Left lung (tissue), 10 donors: ENCODE data around the gene STIM1. TPM values are rescaled to one million over a fixed set of nuclear protein-coding genes. Genes with fewer than 3 reads are reported as not detected.

Experiments
- ATAC-seq: fragments of 200-7000 bp; cut with Tn5 transposase; one replicate; pipeline ENCODE4 v1.9.1; 2020; ENCODE audit warnings: moderate library complexity
- DNase-seq, 4 donors: peaks; one replicate each; pipeline ENCODE4 v3.0.0-alpha.2; 2013 to 2020
- H3K27ac ChIP-seq, 2 donors: fragments of 200-600 bp; sonication (generic) in 1 of 2; one replicate each; pipeline versions ENCODE4 v1.5.0 to v1.8.0; 2020 to 2021
- H3K27me3 ChIP-seq, 2 donors: fragments of 200-600 bp; sonication (generic) in 1 of 2; one replicate each; pipeline versions ENCODE4 v1.5.0 to v1.8.0; 2020 to 2021
- H3K36me3 ChIP-seq, 2 donors: fragments of 200-600 bp; sonication (generic) in 1 of 2; one replicate each; pipeline versions ENCODE4 v1.5.0 to v1.8.0; 2020 to 2021
- H3K4me1 ChIP-seq, 2 donors: fragments of 200-600 bp; one replicate each; pipeline ENCODE4 v1.8.0; 2021
- H3K4me3 ChIP-seq, 2 donors: fragments of 200-600 bp; sonication (generic) in 1 of 2; one replicate each; pipeline versions ENCODE4 v1.5.0 to v1.8.0; 2020 to 2021; ENCODE audit warnings: mild to moderate bottlenecking in 1 of 2
- H3K9me3 ChIP-seq, 2 donors: fragments of 200-600 bp; sonication (generic) in 1 of 2; one replicate each; pipeline versions ENCODE4 v1.5.0 to v1.8.0; 2020 to 2021
- intact Hi-C, 2 donors: fragments of 100-400 bp; cut with DNase I; formaldehyde crosslinking; loops; one replicate each; pipeline versions ENCODE4 v1.11.2 to v1.14.2; 2022
- polyA plus RNA-seq, 6 donors: library from polyadenylated mRNA; unstranded; fragments of 120-200 nt; gene quantifications; one replicate each; pipeline ENCODE4 v1.2.1, GENCODE V29; 2013; ENCODE audit not compliant: insufficient read length in 6 of 6
- total RNA-seq, 2 donors: library from RNA; stranded (reverse); fragmentation: NEBNext Ultra II Directional; extraction: Animal tissue kit (Norgen Biotek cat#: 25700); gene quantifications; one replicate each; pipeline ENCODE4 v1.2.1, GENCODE V29; 2021
- TF ChIP-seq, protein P1 (sequence below), 2 donors: fragments of 200-600 bp; sonication (generic) in 1 of 2; IDR thresholded peaks; one replicate each; pipeline versions ENCODE4 v1.5.0 to v1.8.0; 2021; ENCODE audit warnings: antibody characterized with exemption in 2 of 2
- donor health status: DM: no; HTN: yes; CAD: no.
- donor health status: DM: no; HTN: no; CAD: no.

The STIM1 gene
- total and polyA plus RNA-seq, 8 donors: 38.9 to 56.0 (median 49.8) TPM

DNA sequence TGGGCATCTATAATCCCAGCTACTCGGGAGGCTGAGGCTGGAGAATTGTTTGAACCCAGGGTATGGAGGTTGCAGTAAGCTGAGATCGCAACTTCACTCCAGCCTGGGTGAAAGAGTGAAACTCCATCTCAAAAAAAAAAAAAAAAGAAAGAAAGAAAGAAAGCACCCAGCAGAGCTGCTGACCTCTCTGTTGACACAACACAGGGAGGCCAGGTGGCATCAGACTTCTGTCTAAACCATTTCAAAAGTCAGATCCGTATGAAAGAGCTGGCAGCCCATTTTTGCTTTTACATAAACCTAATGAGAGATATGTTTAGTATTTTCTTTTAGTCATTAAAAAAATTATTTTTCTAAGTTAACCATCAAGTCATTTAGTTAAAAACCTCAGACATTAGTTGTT, 174.7 kb downstream of the STIM1 start:
- no peak overlapping the region for H3K27ac ChIP-seq

DNA sequence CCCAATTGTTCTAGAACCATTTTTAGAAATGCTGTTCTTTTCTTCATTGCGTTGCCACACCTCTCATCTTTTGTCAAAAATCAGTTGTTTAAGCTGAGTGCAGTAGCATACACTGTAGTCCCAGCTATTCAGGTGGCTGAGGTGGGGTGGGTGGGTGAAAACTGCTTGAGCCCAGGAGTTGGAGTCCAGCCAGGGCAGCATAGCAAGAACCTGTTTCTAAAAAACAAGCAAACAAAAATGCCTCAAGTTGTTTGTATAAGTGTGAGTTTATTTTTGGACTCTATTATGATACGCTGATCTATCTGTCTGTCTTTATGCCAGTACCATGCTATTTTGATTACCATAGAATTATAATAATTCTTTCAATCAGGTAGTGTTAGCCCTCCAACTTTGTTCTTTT, 176.6 kb downstream of the STIM1 start:
- TF ChIP-seq, protein P1, sequence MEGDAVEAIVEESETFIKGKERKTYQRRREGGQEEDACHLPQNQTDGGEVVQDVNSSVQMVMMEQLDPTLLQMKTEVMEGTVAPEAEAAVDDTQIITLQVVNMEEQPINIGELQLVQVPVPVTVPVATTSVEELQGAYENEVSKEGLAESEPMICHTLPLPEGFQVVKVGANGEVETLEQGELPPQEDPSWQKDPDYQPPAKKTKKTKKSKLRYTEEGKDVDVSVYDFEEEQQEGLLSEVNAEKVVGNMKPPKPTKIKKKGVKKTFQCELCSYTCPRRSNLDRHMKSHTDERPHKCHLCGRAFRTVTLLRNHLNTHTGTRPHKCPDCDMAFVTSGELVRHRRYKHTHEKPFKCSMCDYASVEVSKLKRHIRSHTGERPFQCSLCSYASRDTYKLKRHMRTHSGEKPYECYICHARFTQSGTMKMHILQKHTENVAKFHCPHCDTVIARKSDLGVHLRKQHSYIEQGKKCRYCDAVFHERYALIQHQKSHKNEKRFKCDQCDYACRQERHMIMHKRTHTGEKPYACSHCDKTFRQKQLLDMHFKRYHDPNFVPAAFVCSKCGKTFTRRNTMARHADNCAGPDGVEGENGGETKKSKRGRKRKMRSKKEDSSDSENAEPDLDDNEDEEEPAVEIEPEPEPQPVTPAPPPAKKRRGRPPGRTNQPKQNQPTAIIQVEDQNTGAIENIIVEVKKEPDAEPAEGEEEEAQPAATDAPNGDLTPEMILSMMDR (IDR thresholded peaks at IDR 0.05): no peak
- no peak for ATAC-seq
- intact Hi-C loops: no loop called here
- H3K27me3 ChIP-seq: no peaks in the 10 kb centered on the region
- DNase-seq: peak in 1 of 4 donors; percentile 13
- H3K9me3 ChIP-seq: peaks cover 0 to 6% of the 10 kb centered on the region in 2 donors
- no peak overlapping the region for H3K4me3 ChIP-seq
- no peaks in the 10 kb centered on the region for H3K4me1 ChIP-seq
- peaks cover 0 to 2% of the 10 kb centered on the region in 2 donors for H3K36me3 ChIP-seq
- no peak overlapping the region for H3K27ac ChIP-seq

More for the DNA sequence above, 174.7 kb downstream of the STIM1 start:
- ATAC-seq (no peak), DNase-seq (no peak)
- peaks cover 0 to 7% of the 10 kb centered on the region in 2 donors for H3K4me1 ChIP-seq
- H3K9me3 ChIP-seq: peaks cover 0 to 6% of the 10 kb centered on the region in 2 donors
- H3K4me3 ChIP-seq: no peak overlapping the region
- no peaks in the 10 kb centered on the region for H3K27me3 ChIP-seq
- H3K36me3 ChIP-seq: peaks cover 0 to 13% of the 10 kb centered on the region in 2 donors
- TF ChIP-seq, protein P1 (IDR thresholded peaks at IDR 0.05): no peak
- intact Hi-C loops: no loop called here

DNA sequence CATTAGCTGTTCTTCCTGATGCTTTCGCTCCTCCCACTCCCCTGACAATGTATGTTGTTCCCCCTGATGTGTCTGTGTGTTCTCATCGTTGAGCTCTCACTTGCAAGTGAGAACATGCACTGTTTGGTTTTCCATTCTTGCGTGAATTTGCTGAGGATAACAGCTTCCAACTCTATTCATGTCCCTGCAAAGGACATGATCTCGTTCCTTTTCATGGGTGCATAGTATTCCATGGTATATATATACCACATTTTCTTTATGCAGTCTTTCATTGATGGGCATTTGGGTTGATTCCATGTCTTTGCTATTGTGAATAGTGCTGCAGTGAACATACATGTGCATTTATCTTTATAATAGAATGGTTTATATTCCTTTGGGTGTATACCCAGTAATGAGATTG, 180.5 kb downstream of the STIM1 start:
- peaks cover 0 to 6% of the 10 kb centered on the region in 2 donors for H3K9me3 ChIP-seq
- ATAC-seq (no peak), DNase-seq (no peak)
- TF ChIP-seq, protein P1 (IDR thresholded peaks at IDR 0.05): no peak
- no peak overlapping the region for H3K27ac ChIP-seq
- H3K27me3 ChIP-seq: no peaks in the 10 kb centered on the region
- H3K36me3 ChIP-seq: peaks cover 0 to 2% of the 10 kb centered on the region in 2 donors
- no peaks in the 10 kb centered on the region for H3K4me1 ChIP-seq
- intact Hi-C loops: no loop called here
- no peak overlapping the region for H3K4me3 ChIP-seq

DNA sequence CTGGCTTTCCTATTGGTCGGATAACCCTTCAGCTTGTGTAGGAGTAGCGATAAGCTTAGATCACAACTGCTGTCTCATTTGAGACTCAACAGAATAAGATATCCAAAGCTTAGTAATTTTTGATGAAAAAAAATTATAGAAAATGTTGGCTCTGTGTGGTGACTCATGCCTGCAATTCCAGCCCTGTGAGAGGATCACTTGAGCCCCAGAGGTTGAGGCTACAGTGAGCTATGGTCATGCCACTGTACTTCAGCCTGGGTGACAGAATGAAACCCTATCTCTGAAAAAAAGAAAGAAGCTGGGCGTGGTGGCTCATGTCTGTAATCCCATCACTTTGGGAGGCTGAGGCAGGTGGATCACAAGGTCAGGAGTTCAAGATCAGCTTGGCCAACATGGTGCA, 183.5 kb downstream of the STIM1 start:
- TF ChIP-seq, protein P1 (IDR thresholded peaks at IDR 0.05): no peak
- Histone ChIP-seq H3K27ac (no peak overlapping the region), H3K4me3 (no peak overlapping the region), H3K4me1 (no peaks in the 10 kb centered on the region), H3K27me3 (no peaks in the 10 kb centered on the region), H3K9me3 (no peaks in the 10 kb centered on the region), H3K36me3 (no peaks in the 10 kb centered on the region)
- intact Hi-C loops: no loop called here
- ATAC-seq (peak; percentile 65), DNase-seq (no peak)

DNA sequence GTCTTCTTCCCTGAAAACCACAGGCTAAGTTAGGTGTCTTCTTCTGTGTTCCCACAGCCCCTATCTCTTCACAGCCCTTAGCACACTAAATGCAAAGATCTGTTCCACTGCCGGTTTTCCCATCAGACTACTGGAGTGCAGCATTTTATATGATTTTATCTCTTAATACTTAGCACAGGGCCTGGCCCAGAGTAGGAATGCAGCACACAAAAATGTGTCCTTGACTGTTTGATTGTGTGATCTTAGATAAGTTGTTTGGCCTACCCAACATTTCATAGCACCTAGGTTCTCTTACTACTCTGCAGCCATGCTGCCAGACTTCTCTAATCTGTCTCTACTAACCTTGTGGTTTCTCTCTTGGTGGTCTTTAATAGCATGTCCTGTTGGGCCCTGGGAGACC, 185.0 kb downstream of the STIM1 start:
- peak; percentile 25 for ATAC-seq

More for the DNA sequence above, 185.0 kb downstream of the STIM1 start:
- Histone ChIP-seq H3K27ac (no peak overlapping the region), H3K4me3 (no peak overlapping the region), H3K9me3 (no peaks in the 10 kb centered on the region), H3K36me3 (no peaks in the 10 kb centered on the region), H3K4me1 (no peaks in the 10 kb centered on the region), H3K27me3 (no peaks in the 10 kb centered on the region)
- no peak for DNase-seq
- TF ChIP-seq, protein P1 (IDR thresholded peaks at IDR 0.05): no peak
- intact Hi-C loops: no loop called here
